SHP77 (cell line): ENCODE measurements around the gene NUDT14.
A peak's percentile ranks its signal among the peaks of the same experiment; 100 is the strongest.

Source experiments
- DNase-seq, 2 experiments: peaks; one replicate each; lab custom pipeline; 2025; lab: John Stamatoyannopoulos, UW

The NUDT14 gene

DNA sequence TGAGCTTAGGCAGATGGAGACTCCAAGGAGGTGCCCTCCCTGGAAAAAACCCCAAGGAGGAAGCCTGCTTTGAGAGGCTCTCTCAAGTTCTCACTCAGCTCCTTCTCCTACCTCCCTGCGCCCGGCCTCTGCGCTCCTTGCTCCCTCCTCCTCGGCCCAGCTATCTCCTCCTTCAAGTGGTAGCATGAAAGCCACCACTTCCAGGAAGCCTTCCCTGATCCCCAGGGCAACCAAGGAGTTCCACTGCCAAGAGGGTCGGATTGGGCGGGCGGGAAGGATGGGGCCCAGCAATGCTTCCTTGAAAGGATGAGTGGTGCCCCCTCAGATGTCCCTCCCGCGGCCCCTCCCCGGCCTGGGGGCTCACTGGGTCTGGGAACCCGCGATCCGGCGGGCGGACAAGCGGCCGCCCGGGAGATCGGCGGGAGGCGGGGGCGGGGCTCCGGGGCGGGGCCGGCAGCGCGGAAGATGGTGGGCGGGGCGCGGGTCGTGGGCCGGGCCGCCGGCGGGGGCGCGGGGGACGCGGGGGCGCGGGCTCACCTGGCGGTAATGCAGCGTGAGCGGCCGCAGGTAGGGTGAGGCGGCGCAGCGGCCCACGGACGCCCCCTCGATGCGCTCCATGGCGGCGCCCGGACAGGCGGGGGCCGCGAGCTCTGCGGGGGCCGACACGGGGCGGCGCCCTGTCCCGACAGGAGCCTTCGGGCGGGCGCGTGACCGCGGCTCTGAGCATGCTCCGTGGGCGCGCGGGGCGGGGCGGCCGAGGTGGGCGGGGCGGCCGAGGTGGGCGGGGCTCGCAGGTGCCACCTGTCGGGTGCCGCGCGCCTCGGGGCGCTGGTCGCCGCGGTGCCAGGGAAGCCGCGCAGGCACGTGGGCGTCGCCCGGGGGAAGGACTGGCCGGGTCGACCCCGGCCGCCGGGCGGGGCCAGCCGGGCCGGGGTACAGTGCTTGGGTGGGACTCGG is at the start of gene NUDT14:
NUDT14 (minus strand) TSS at position 721 of the 957 bp plus-strand sequence; CDS start at position 618, 103 bp downstream.
- peak in 1 of 2 experiments; percentile 42 for DNase-seq

DNA sequence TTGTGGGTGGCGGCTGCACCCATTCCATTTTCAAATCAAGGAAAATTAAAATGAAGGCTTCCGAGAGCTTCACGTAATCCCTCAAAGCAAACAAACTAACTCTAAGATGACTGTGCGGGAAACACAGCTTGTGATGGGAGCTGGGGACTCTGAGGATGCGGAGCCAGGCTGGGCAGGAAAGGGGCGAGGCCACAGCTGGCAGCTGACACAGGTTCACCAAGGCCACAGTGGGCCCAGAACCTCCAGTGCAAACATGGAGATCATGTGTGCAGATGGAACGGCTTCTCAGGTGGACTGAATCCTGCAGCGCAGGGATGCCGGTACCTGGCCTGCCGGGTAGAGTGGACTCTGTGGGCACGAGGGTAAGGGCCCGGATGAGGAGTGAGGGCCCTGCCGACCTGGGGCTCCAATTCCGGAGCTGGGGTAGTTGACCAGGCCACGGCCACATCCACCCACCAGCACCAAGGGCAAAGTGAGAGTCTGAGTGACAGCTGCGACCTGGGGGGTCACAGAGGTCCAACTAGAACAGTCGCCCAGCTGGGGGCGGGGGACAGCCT is 48.1 kb upstream of the NUDT14 start:
- no peak for DNase-seq

DNA sequence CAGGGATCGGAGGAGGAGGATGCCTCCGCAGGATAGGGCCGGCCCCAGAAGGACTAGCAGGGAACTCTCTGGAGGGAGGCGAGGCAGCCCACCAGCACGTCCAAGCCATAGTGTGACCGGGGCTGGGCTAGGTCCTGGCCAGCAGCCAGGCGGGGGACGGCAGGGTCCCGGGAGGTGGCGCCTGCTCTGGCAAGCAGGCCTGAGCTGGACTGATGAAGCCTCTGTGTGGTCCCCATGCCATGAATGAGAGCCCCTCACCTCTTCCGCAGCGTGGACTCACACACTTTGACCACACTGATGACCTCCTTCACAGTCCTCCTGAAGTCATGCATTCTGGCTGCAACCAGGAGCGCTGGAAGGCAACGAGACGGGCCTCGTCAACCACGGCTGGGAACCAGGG is 47.5 kb upstream of the NUDT14 start:
- no peak for DNase-seq

DNA sequence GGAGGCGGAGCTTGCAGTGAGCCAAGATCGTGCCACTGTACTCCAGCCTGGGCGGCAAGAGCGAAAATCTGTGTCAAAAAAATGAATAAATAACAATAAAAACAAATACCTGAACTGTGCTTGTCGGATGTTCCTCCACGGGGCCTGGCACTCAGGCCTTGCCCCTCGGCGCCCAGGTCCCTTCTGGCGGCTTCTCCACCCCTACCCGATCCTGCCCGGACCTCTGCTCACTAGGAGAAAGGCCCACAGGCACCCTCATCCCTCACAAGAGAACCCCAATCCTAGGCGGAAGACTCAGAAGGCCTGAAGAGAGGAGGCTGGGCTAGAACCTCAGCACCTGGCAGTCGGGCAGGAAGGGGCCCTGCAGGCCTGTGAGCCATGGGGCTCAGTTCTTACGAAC is 46.2 kb upstream of the NUDT14 start:
- DNase-seq, result no peak

DNA sequence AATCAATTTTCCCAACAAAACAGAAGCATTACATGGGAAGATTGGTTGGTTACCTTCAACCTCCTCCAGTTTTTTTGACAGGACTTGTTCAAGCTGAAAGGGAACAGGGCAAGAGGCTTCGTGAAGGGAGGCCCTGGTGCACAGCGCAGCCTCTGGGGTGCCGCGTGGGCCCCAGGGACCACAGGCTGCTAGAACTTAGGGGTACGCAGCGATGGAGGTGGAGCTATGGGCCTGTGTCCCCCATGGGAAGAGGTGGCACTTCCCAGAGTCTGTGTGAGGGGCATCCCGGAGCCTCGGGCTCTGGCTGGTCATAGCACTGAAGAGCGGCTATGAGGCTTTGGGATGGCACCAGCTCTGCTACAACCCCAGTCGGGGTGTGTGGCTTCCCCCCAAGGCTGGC is 45.1 kb upstream of the NUDT14 start:
- DNase-seq, result no peak

DNA sequence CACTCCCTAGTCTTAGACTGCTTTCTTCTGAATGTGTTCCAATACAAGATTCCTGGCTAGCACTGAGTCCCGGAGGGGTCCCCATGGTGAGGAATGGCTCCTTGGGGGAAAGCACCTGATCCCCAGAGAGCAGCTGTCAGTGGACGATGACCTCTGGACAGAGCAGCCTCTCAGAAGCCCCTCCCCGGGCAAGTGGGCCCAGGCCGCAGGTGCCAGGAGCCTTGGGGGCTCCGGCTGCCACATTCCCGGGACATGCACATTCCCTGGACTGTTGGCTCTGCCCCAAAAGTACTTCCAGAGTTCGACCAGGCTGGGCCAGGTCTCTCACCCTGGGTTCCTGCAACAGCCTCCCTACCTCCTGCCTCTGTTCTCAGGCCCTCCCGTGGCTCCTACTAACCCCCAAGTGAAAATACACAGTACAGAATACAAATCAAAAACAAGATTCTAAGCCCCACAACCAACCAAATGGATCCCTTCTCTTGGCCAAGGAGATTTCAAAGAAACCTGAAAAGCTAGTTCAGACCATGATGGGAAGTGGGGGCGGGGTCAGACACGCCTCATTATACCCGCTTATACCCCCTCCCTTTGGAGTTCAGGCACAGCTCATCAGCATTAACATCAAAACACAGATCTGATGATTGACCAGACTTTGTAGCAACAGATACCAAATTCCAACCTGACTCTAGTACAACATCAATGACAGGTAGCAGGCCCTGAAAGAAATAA is 43.9 kb upstream of the NUDT14 start:
- no peak for DNase-seq

DNA sequence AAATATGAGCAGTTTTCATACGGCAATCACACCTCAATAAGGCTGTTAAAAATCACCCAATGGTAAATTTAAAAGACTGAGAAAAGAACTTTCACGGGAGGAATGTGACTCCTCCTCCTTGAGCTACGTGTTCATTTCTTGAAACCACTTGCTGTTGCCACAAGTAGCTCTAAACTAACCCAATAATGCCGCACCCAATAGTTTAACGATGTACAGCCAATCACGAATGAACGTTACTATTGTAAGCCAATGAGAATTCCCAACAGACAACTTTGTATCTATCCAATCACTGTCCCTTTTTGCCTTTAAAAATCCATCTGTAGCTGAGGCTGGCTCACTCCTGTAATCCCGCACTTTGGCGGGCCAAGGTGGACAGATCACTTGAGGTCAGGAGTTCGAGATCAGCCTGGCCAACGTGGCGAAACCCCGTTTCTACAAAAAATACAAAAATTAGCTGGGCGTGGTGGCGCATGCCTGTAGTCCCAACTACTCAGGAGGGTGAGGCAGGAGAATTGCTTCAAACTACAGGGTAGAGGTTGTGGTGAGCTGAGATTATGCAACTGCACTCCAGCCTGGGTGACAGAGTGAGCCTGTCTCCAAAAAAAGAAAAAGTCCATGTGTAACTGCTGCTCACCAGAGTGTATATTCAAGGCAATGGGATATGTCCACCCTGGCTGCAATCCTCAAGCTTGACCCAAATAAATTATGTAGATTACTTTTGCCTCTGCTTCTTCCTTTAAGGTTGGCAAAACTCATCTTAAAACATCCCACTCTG is 42.8 kb upstream of the NUDT14 start:
- DNase-seq, result no peak

DNA sequence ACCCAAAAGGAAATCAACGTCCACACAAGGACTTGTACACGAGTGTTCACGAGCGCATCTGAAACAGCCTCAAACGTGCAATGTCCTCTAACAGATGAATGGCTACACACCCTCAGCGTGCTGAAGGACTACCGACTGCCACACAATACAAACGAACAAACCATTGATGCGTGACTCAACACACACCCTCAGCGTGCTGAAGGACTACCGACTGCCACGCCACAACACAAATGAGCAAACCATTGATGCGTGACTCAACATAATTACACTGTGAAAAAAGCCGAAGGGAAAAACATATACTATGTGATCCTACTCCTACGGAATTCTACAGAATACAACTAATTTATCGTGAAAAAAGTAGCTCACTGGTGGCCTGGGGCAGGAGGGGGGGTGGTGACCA is 42.1 kb upstream of the NUDT14 start:
- DNase-seq, result no peak

DNA sequence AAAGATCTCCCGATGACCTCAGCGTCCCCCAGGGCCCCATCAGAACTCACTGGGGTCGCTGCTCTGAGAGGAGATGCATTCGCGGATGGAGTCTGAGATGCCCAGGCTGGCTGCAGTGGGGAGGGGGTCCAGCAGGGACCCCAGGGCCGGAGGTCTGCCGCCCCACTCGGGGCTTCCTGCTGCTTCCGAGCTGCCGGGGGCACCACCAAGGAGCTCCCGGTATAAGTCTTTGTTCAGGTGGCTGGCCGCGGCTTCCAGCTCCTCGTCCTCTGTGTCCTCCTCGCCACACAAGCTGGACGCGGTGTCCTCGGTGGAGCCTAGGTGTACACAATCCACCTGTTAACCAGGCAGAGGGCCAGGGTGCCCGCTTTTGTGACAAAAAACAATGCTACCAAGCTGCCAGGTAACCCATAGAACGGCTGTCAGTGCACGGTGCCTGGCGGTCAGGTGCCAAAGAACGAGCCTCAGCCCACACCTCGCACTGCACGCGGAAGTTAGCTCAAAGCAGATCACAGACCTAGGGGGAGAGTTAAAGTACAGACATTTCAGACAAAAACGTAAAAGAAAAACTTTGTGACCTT is 40.6 kb upstream of the NUDT14 start:
- DNase-seq, result no peak

DNA sequence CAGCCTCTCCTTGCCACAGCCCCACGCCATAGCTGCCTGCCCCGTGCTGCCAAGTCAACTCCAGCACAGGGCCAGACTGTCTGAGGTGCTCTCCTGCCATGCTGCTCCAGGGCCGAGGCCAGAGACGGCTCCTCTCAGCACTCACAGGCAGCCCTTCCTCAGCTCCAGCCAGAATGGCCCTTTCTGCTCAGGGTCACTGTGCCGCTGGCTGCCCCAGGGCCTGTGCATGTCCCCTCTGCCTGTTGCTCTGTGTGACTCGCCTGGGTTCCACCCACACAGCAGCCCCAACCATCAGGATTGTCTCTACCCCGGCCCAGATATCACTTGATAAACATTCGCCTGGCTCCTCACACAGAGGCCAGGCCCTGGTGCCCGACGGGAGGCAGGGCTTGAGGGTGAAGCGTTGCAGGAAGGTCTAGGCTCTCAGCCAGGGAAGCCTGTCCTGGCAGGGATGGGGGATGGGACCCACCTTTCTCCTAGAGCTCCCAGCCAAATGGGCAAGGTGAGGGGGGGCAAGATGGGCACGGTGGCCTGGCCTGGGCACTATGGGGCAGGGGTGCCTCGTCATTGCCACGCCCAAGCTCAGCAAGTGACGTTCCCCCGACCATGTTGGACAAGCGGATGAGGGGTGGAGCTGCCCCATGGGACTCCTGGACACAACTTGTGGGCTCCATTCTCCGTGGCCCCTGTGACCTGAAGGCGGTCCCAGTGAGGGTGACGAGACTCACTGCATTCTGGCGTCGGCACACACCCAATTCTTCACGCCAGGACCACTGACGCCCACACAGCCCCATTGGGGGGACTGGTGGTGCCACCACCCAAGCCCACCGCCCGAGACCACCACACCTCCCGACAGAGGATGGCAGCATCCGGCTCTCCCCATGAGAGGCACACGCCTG is 39.8 kb upstream of the NUDT14 start:
- no peak for DNase-seq

DNA sequence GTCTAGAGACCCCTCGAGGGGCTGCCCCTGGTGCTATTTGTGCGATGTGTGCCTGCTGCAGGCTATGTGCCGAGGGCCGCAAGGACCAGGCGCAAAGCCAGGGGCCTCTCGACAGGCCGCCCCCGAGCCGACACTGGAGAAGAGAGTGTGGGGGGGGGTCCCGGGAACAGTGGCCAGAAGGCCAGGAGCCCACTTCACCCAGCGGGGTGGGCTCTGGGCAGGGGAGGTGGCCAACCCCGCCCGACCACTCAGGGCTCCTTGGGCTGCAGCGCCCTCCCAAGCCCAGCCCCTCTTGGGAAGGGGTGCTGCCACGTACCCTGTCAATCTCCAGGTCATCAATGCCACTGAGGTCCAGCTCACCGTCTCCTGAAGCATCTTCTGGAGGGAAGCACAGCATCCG is 38.6 kb upstream of the NUDT14 start:
- no peak for DNase-seq

DNA sequence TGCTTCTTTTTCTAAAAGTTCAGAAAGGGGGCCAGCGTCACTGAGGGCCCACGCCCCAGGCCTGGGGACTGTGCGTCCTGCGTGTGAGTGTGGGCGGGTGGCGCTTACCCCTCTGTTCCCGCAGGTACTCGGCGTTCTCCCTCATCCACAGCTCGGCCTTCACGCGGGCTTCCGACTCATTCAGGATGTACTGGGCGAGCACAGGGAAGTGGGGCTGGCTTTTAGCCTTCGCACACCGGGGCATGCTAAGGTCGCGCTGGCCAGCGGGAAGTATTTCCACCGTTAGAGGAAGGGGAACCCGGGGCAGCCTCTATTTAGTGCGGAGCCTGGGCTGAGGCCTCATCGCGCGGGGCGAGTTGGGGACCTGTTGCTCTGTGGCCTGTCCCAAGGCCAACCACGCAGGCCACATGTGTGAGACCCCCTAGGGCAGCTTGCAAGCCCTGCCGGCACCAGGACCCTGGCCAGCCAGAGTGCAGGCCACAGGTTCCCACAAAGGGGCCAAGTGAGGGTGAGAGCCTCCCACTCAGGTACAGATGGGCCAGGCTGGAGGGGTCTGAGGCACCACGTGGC is 38.0 kb upstream of the NUDT14 start:
- DNase-seq, result no peak

DNA sequence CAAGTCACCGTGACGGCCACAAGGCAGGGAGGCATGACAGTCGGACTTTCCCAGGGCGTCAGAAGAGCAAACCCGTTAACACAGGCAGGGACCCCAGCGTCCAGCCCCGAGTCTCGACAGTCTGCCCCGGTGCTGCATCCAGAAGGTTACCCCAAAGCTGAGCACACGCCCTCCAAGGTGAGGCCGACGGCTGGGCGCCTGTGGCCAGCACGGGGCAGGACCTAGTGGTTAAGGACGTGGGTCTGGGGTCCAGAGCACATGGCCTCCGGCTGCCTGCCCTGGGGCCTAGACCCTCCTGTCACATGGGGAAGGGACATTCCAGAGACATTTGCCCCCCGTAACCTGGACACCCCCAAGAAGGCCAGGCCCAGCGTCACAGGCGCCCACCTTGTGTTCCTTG is 37.5 kb upstream of the NUDT14 start:
- DNase-seq, result no peak

DNA sequence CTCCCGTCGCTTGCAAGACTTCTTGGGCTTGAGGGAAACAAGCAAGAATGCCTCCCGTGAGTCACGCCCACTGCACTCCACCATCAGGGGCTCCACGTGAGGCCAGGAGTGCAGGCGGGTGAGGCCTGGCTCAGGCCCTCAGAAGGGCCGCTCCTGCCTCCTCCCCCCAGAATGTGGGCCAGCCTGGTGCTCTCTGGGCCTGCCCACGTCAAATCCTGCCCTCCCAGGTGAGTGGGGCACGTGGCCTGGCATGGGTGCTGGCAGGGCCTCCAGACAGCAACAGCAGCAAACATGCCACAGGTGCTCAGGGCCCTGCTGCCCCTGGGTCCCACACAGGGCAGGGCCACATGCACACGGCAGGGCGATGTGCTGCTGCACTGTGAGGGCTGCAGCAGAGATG is 36.7 kb upstream of the NUDT14 start:
- no peak for DNase-seq

DNA sequence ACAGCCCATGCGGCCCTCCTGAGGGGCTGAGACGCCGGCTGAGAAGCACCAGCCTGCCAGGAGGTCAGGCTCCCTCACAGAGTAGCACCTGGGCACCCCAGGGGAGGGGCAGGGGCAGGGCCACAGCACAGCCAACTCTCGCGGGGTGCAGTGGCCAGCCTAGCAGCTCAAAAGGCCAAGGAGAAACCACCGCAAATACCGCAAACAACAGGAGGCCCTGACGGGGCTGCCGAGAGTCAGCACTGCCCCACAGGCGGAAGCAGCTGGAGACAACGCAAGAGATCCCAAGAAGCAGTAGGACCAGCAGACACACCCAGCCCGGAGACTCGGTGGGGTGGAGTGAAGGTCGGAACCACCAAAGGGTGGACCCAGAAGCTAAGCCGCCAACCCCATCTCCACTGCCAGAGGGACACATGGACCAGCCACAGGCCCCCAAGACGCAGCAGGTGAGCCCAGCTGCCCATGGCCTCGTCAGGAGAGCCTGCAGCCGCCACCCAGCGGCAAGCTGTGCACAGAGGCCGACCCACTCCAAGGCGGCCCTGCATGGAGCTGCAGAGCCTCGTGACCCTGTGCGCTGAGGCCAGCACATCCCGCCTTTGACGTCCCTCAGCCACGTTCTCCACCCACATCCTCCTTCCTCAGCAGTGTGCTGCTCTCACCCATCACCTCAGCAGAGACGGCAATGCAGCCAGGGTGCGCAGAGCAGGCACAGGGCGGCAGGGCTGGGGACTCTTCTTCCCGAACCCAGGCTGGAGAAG is 35.6 kb upstream of the NUDT14 start:
- no peak for DNase-seq

DNA sequence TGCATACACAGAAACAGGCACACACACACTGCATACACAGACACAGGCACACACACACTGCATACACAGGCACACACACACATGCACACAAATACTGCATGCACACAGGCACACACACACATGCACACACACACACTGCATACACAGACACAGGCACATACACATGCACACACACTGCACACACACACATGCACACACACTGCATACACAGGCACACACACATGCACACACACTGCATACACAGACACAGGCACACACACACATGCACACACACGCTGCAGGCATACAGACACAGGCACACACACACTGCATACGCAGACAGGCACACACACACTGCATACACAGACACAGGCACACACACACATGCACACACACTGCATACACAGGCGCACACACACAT is 34.5 kb upstream of the NUDT14 start:
- DNase-seq, result no peak

DNA sequence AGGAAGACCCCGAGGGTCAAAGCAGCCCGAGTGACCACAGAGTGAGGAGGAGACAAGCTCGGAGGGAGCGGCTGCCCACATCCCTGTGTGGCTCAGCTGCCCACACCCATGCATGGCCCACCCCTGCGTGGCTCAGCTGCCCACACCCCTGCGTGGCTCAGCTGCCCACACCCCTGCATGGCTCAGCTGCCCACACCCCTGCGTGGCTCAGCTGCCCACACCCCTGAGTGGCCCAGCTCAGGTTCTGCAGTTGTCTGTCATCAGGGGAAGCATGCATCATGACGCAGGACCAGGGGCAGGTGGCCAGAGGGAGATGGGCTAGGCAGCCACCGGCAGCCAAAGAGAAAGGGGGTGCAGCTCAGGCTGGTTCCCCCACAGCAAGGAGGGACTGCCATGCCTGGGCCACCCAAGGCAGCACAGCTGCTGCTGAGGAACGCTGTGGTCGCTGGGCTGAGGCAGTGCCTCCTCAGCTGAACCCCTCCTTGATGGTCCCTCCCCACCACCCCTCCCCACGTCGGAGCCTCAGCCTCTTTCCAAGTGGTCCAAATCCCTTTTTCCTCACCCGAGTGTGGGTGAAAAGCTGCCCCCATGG is 33.3 kb upstream of the NUDT14 start:
- DNase-seq, result no peak

DNA sequence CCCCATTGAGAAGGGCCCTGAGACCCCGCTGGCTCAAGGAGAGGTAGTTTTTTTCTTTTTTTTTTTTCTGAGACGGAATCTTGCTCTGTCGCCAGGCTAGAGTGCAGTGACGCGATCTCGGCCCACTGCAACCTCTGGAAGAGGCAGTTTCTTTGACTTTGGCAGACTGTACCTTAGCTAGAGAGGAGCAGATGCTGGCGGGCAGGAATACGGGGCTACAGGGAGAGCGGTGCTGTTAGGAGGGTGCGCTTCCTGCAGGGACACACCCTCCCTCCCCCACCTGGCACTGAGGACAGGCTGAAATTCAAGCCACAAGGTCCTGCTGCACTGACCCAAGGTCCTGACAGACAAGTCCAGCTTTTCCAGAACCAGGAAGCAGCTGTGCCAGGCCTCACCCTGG is 32.2 kb upstream of the NUDT14 start:
- DNase-seq, result no peak
